Retinal pigment epithelial cell (primary cell): ENCODE results near the gene HOXD11.

Experiments used
- DNase-seq: peaks from one replicate; pipeline ENCODE4 v3.0.0-alpha.2; 2010; ENCODE audit warnings: low read depth
- H3K4me3 ChIP-seq: 2 replicates; pipeline ENCODE4 v1.5.1; 2011; ENCODE audit warnings: mild to moderate bottlenecking, low read length, control low read depth, moderate library complexity
- CTCF ChIP-seq: conservative IDR thresholded peaks from 2 replicates; pipeline ENCODE4 v1.5.1; 2011; ENCODE audit warnings: low read depth, low read length, control low read depth, inconsistent platforms

HOXD11 gene

GRCh38 chr2:176147210-176147799, 40.2 kb downstream of the HOXD11 start:
- H3K4me3 ChIP-seq, result no peak overlapping the region
- DNase-seq, result no peak
- no peak for TF ChIP-seq CTCF

- DNase-seq, result no peak
- H3K4me3 ChIP-seq, result no peak overlapping the region
- no peak for TF ChIP-seq CTCF
These were observed 40.9 kb downstream of the HOXD11 start for GRCh38 chr2:176147800-176148496.

DNA sequence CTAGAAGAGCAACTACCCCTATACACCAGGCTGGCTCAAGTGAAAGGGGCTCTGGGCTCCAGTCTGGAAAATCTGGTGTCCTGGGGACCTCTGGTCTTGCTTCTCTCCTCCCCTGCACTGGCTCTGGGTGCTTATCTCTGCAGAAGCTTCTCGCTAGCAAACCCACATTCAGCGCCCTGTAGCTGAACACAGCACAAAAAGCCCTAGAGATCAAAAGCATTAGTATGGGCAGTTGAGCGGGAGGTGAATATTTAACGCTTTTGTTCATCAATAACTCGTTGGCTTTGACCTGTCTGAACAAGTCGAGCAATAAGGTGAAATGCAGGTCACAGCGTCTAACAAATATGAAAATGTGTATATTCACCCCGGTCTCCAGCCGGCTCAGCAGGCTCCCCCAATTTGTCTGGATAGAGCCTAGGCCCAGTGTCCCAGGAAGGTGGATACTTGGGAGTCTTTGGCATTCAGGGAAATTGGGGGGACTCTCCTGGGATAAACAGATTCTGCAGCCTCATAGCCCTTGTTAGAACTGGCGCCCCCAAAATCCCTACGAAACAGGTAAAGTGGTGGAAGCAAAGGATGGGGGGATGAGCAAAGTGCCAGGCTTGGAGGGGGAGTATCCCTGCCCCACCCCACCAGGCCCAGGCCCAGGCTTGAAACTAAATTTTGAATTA, 41.8 kb downstream of the HOXD11 start:
- TF ChIP-seq CTCF, result no peak
- no peak for DNase-seq
- H3K4me3 ChIP-seq, result no peak overlapping the region

DNA sequence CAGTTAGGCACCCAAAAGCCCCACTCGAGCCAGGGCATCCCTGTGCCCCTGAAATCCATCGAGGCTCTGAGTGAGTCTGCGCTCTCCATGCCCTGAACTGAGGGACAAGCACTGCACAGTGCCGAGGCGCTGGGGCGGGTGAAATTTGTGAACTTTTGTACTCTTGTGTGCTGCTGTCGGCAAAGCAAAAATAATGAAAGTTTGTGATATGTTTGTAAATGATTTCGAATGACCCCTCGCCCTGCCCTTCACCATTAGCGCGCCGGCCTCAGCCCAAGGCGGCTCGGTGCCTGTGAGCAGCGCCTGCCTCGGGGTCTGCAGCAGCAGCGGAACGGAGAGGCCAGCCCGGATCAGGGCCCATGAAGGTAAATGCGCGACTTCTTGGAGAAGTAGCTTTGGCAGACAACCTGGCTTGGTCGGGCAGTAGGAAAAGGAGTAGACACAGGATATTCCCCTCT, 42.4 kb downstream of the HOXD11 start:
- H3K4me3 ChIP-seq, result no peak overlapping the region
- DNase-seq, result no peak

DNA sequence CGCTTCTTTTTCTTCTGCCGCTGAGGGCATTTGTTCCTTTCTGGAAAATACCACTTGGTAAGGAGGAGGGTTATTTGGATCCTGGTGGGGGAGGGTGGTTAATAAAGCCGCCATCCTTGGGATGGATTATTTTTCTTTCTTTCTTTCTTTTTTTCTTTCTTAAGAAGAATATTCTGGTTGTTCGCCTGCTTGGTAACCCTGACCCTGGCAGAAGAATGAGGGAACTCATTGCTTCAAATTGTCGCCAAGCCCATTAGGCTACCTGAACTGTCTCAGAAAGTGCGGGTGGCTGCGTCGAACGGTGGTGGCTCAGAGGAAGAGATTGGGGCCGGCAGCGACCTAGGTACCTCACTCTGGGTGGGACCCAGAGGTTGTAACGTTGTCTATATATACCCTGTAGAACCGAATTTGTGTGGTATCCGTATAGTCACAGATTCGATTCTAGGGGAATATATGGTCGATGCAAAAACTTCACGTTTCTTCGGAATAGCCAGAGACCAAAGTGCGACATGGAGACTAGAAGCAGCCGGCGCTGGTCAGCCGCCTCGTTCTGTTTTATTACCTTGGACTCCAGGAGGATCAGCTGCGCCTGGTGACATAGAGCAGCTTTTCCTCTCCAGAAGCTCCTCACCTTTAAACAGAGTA, 43.0 kb downstream of the HOXD11 start:
- TF ChIP-seq CTCF, result no peak
- H3K4me3 ChIP-seq, result no peak overlapping the region
- no peak for DNase-seq

More for the DNA sequence above, 42.4 kb downstream of the HOXD11 start:
- TF ChIP-seq CTCF, result no peak

GRCh38 chr2:176150584-176151441, 43.7 kb downstream of the HOXD11 start:
- DNase-seq, result no peak
- no peak for TF ChIP-seq CTCF
- no peak overlapping the region for H3K4me3 ChIP-seq
